ENCODE results near the gene CDH2.

DNA sequence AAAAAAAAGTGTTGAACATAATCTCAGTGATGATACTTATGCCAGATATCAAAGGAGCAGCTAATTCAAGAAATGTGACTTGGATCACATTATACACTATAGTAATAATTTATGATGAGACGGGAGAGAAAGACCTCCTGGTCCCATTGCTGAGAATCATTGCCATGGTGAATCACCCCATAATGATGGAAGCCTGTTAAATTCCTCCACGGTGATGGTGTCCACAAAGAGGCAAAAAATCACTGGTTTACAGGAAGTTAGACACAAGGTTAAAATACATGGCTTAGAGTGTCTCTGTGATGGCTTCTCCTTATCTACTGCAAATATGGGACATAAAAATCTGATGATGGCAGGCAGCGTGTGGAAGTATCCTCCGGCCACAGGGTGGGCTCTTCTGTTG is 210.0 kb downstream of the CDH2 start:
- TF ChIP-seq, protein P1, sequence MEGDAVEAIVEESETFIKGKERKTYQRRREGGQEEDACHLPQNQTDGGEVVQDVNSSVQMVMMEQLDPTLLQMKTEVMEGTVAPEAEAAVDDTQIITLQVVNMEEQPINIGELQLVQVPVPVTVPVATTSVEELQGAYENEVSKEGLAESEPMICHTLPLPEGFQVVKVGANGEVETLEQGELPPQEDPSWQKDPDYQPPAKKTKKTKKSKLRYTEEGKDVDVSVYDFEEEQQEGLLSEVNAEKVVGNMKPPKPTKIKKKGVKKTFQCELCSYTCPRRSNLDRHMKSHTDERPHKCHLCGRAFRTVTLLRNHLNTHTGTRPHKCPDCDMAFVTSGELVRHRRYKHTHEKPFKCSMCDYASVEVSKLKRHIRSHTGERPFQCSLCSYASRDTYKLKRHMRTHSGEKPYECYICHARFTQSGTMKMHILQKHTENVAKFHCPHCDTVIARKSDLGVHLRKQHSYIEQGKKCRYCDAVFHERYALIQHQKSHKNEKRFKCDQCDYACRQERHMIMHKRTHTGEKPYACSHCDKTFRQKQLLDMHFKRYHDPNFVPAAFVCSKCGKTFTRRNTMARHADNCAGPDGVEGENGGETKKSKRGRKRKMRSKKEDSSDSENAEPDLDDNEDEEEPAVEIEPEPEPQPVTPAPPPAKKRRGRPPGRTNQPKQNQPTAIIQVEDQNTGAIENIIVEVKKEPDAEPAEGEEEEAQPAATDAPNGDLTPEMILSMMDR (conservative IDR thresholded peaks at IDR 0.05 in 1 of 2, IDR thresholded peaks at IDR 0.05 in 1 of 2; ENCODE audit: extremely low read depth in 1 of 2, insufficient read depth in 1 of 2, low read depth in 1 of 2, low read length in 2 of 2): no peak
- TF ChIP-seq EZH2 (IDR thresholded peaks at IDR 0.05; ENCODE audit: borderline replicate concordance, low read length): no peak
